ENCODE data around the gene MAOB. TPM values are rescaled to one million over a fixed set of nuclear protein-coding genes. Genes with fewer than 3 reads are reported as not detected.

MAOB gene
- total and polyA plus RNA-seq, 9 of the 15 experiments (the other 6 are each of a cell fraction or from before 2014, with no cell fraction given): 0.05 to 0.09 TPM; not detected in 7

GRCh38 chrX:43870011-43870410, 12.2 kb downstream of the MAOB start (continued):
- TF ChIP-seq HDAC6 (IDR thresholded peaks at IDR 0.05; ENCODE audit: low read depth, low read length) (no peak), RBFOX2 (IDR thresholded peaks at IDR 0.05; ENCODE audit: low read depth, low read length) (no peak), MYNN (IDR thresholded peaks at IDR 0.05) (no peak), MYNN (CRISPR knock-in tag; IDR thresholded peaks at IDR 0.05) (no peak), ZNF398 (CRISPR knock-in tag; IDR thresholded peaks at IDR 0.05) (no peak), ARID2 (IDR thresholded peaks at IDR 0.05) (no peak)

GRCh38 chrX:43868791-43869190, 13.5 kb downstream of the MAOB start:
- TF ChIP-seq PCBP1 (IDR thresholded peaks at IDR 0.05; ENCODE audit: low read depth, low read length, poor library complexity, severe bottlenecking): no peak
- no peak for TF ChIP-seq ID3 (CRISPR knock-in tag; IDR thresholded peaks at IDR 0.05)
- TF ChIP-seq ID3 (tag; IDR thresholded peaks at IDR 0.05): no peak
- TF ChIP-seq BRD9 (IDR thresholded peaks at IDR 0.05; ENCODE audit: low read depth, partially characterized antibody): no peak
- no peak for TF ChIP-seq RBM15 (IDR thresholded peaks at IDR 0.05; ENCODE audit: insufficient read depth, low read length)
- no peak for TF ChIP-seq EP400 (IDR thresholded peaks at IDR 0.05)
- no peak for TF ChIP-seq BRD4 (IDR thresholded peaks at IDR 0.05)
- no peak for TF ChIP-seq ZNF384 (IDR thresholded peaks at IDR 0.05; ENCODE audit: low read depth, low read length)
- TF ChIP-seq ESRRB (CRISPR knock-in tag; IDR thresholded peaks at IDR 0.05; ENCODE audit: borderline replicate concordance): no peak
- no peak overlapping the region for H3K4me2 ChIP-seq (ENCODE audit: insufficient read depth, low read length)
- FAIRE-seq (no peak), ATAC-seq (no peak), DNase-seq (ENCODE audit: extremely low read depth in 1 of 4, low spot score in 3 of 4) (no peak)
- H3K9me3 ChIP-seq (replicated peaks; ENCODE audit: control insufficient read depth, insufficient read depth, low read depth, low read length): no peaks in the 10 kb centered on the region
- no peaks in the 10 kb centered on the region for H3K9me1 ChIP-seq (ENCODE audit: control insufficient read depth, insufficient read depth, low read length)
- ChIA-PET POLR2A (no interaction called here), CTCF (ENCODE audit: low intra/inter-chr PET ratio) (no interaction called here)
- H2AFZ ChIP-seq (ENCODE audit: low read depth, low read length): no peak overlapping the region
- in situ Hi-C loops (cut with MboI): no loop called here
- BruUV-seq (replicated peaks): no TSS peak
- H3K4me3 ChIP-seq: no peak overlapping the region
- no peaks in the 10 kb centered on the region for H4K20me1 ChIP-seq (replicated peaks; ENCODE audit: control insufficient read depth, insufficient read depth, low read length)
- no peaks in the 10 kb centered on the region for H3K4me1 ChIP-seq (replicated peaks in 1 of 2; ENCODE audit: control insufficient read depth in 2 of 2, insufficient read depth in 2 of 2, low read length in 2 of 2)
- H3K36me3 ChIP-seq (ENCODE audit: control insufficient read depth, insufficient read depth, low read length): no peaks in the 10 kb centered on the region
- no peaks in the 10 kb centered on the region for H3K27me3 ChIP-seq (ENCODE audit: control insufficient read depth in 2 of 2, insufficient read depth in 2 of 2, low read length in 2 of 2)
- intact Hi-C loops (cut with micrococcal nuclease): no loop called here
- no peaks in the 10 kb centered on the region for H3K79me2 ChIP-seq (ENCODE audit: control insufficient read depth, insufficient read depth, low read length)
- H3K9ac ChIP-seq (ENCODE audit: insufficient read depth in 1 of 2, low read depth in 2 of 2, low read length in 2 of 2): no peak overlapping the region
- H3K27ac ChIP-seq (ENCODE audit: extremely low read depth, low read depth, low read length): no peak overlapping the region
- 0% methylated on average over 6 of the region's 6 CpGs for WGBS (ENCODE audit: insufficient coverage, low coverage, missing lambda C conversion rate)

All from K562 (cell line).